ENCODE data around the gene GALNT15. TPM values are rescaled to one million over a fixed set of nuclear protein-coding genes. Genes with fewer than 3 reads are reported as not detected.

Gene GALNT15
- total and polyA plus RNA-seq, 2 donors (not counting 3 experiments of a cell fraction or from before 2014, with no cell fraction given): 0.87 to 5.4 TPM

DNA sequence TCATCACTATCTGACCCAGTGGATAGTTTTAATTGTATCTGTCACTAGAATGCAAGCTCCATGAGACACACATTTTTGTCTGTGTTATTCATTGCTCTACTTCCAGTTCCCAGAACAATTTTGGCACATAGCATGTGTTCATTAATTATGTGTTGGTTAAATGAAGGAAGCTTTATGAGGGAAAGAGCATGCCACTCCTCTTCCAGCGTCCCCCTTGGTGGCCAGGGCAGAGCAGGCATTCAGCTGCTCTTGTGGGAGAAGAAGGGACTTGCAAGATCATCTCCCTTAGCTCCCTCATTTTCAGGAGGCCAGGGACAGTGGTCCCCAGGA lies 489 bp upstream of the GALNT15 start:
- Histone ChIP-seq H2AFZ (ENCODE audit: low read depth, low read length) (peak overlapping the region; percentile 60), H3K4me3 (replicated peaks in 1 of 3; ENCODE audit: insufficient read depth in 1 of 3, low read depth in 1 of 3, low read length in 3 of 3) (no peak overlapping the region), H3K9me3 (replicated peaks; ENCODE audit: control insufficient read depth, insufficient read depth, low read length) (no peaks in the 10 kb centered on the region), H3K36me3 (ENCODE audit: control insufficient read depth in 2 of 2, extremely low read depth in 1 of 2, insufficient read depth in 2 of 2, low read length in 2 of 2) (no peaks in the 10 kb centered on the region), H3K27ac (ENCODE audit: insufficient read depth, low read depth, low read length) (no peak overlapping the region), H4K20me1 (replicated peaks; ENCODE audit: control insufficient read depth, extremely low read depth, insufficient read depth, low read length) (no peaks in the 10 kb centered on the region), H3K27me3 (ENCODE audit: control insufficient read depth in 2 of 2, insufficient read depth in 2 of 2, low read length in 2 of 2) (peaks cover 0 to 2% of the 10 kb centered on the region in 2 experiments), H3K4me1 (ENCODE audit: control insufficient read depth, extremely low read depth, insufficient read depth, low read length) (peaks cover 11% of the 10 kb centered on the region), H3K4me2 (ENCODE audit: insufficient read depth, low read length) (no peak overlapping the region), H3K79me2 (ENCODE audit: control insufficient read depth, insufficient read depth, low read length) (no peaks in the 10 kb centered on the region), H3K9ac (replicated peaks; ENCODE audit: extremely low read depth, insufficient read depth, low read length) (no peak overlapping the region), H3K9me1 (replicated peaks; ENCODE audit: control insufficient read depth, extremely low read depth, insufficient read depth, low read length) (no peaks in the 10 kb centered on the region)
- intact Hi-C loops (cut with micrococcal nuclease): loop anchor here (1.0 kb wide), 1 partner anchor 114 kb away; no protein-coding TSS in a partner anchor
- no peak for TF ChIP-seq POLR2A (IDR thresholded peaks at IDR 0.05; ENCODE audit: low read depth, low read length)
- TF ChIP-seq, protein P1, sequence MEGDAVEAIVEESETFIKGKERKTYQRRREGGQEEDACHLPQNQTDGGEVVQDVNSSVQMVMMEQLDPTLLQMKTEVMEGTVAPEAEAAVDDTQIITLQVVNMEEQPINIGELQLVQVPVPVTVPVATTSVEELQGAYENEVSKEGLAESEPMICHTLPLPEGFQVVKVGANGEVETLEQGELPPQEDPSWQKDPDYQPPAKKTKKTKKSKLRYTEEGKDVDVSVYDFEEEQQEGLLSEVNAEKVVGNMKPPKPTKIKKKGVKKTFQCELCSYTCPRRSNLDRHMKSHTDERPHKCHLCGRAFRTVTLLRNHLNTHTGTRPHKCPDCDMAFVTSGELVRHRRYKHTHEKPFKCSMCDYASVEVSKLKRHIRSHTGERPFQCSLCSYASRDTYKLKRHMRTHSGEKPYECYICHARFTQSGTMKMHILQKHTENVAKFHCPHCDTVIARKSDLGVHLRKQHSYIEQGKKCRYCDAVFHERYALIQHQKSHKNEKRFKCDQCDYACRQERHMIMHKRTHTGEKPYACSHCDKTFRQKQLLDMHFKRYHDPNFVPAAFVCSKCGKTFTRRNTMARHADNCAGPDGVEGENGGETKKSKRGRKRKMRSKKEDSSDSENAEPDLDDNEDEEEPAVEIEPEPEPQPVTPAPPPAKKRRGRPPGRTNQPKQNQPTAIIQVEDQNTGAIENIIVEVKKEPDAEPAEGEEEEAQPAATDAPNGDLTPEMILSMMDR (IDR thresholded peaks at IDR 0.05; ENCODE audit: extremely low read depth in 1 of 2, insufficient read depth in 1 of 2, low read depth in 1 of 2, low read length in 2 of 2): no peak
- no peak for TF ChIP-seq FOS (IDR thresholded peaks at IDR 0.05; ENCODE audit: borderline replicate concordance, insufficient read depth, low read length)
- TF ChIP-seq, protein P2, sequence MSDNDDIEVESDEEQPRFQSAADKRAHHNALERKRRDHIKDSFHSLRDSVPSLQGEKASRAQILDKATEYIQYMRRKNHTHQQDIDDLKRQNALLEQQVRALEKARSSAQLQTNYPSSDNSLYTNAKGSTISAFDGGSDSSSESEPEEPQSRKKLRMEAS (IDR thresholded peaks at IDR 0.05; ENCODE audit: insufficient read depth, insufficient read length): no peak
- POLR2A ChIA-PET: interaction anchor here (0.9 to 1.3 kb wide), 2 partner anchors 113 to 123 kb away, joined by 4 to 16 read pairs; no protein-coding TSS in a partner anchor
- CTCF ChIA-PET: interaction anchor here (1.0 to 13.3 kb wide), 10 partner anchors 13 to 144 kb away, joined by 3 to 459 read pairs (median 4); no protein-coding TSS in a partner anchor
- no peak for FAIRE-seq
- DNase-seq (ENCODE audit: low read depth, low spot score): no peak
- dilution Hi-C loops (cut with MboI; ENCODE audit: extremely low pct_ligation_motif_present, low sequenced_read_pairs): no loop called here
- no TSS peak for BruUV-seq (replicated peaks)
